ENCODE measurements around the gene DUSP7. TPM values are rescaled to one million over a fixed set of nuclear protein-coding genes. Genes with fewer than 3 reads are reported as not detected.

DUSP7 gene
- total RNA-seq, 4 donors from 2014 or later, result 14.0 to 39.7 (median 26.3) TPM

- Histone ChIP-seq H3K9me3 (no peaks in the 10 kb centered on the region), H3K27me3 (no peaks in the 10 kb centered on the region), H3K27ac (peak overlapping the region; percentile 95 to 98 (median 96)), H3K36me3 (no peaks in the 10 kb centered on the region), H3K4me3 (no peak overlapping the region), H3K4me1 (peaks cover 86 to 93% of the 10 kb centered on the region in 2 donors)
- intact Hi-C loops (cut with DNase I; ENCODE audit: low total_unique reads), result no loop called here
- TF ChIP-seq POLR2A (IDR thresholded peaks at IDR 0.05) (peak; percentile 78 to 82), CTCF (IDR thresholded peaks at IDR 0.05 in 4 of 5, conservative IDR thresholded peaks at IDR 0.05 in 1 of 5) (no peak)
- DNase-seq (peak; percentile 89 to 98), ATAC-seq (peak; percentile 64 to 73)
- in situ Hi-C loops (cut with MboI; ENCODE audit: low sequenced_read_pairs in 4 of 4), result no loop called here
Measured at GRCh38 chr3:52019352-52020080, 36.9 kb downstream of the DUSP7 start.

GRCh38 chr3:52018319-52019000 lies 37.9 kb downstream of the DUSP7 start:
- H3K9me3 ChIP-seq, result no peaks in the 10 kb centered on the region
- intact Hi-C loops (cut with DNase I; ENCODE audit: low total_unique reads), result no loop called here
- no peaks in the 10 kb centered on the region for H3K36me3 ChIP-seq
- DNase-seq, result peak in 1 of 2 donors; percentile 68
- in situ Hi-C loops (cut with MboI; ENCODE audit: low sequenced_read_pairs in 4 of 4), result no loop called here
- peak in 1 of 2 donors; percentile 7 for ATAC-seq
- H3K27me3 ChIP-seq, result no peaks in the 10 kb centered on the region
- H3K4me1 ChIP-seq, result peaks cover 76 to 91% of the 10 kb centered on the region in 2 donors
- H3K4me3 ChIP-seq, result peak overlapping the region in 1 of 4 donors; percentile 16
- TF ChIP-seq CTCF (IDR thresholded peaks at IDR 0.05 in 4 of 5, conservative IDR thresholded peaks at IDR 0.05 in 1 of 5) (no peak), POLR2A (IDR thresholded peaks at IDR 0.05) (no peak)
- peak overlapping the region; percentile 95 to 98 (median 96) for H3K27ac ChIP-seq

- Histone ChIP-seq H3K36me3 (no peaks in the 10 kb centered on the region), H3K27ac (peak overlapping the region; percentile 95 to 98 (median 96)), H3K4me3 (peak overlapping the region in 1 of 4 donors; percentile 16), H3K27me3 (no peaks in the 10 kb centered on the region), H3K4me1 (peaks cover 75 to 91% of the 10 kb centered on the region in 2 donors), H3K9me3 (no peaks in the 10 kb centered on the region)
- ATAC-seq (peak in 1 of 2 donors; percentile 20), DNase-seq (peak in 1 of 2 donors; percentile 57)
- in situ Hi-C loops (cut with MboI; ENCODE audit: low sequenced_read_pairs in 4 of 4) (no loop called here), intact Hi-C loops (cut with DNase I; ENCODE audit: low total_unique reads) (no loop called here)
- no peak for TF ChIP-seq CTCF (IDR thresholded peaks at IDR 0.05 in 4 of 5, conservative IDR thresholded peaks at IDR 0.05 in 1 of 5)
- TF ChIP-seq POLR2A (IDR thresholded peaks at IDR 0.05), result peak; percentile 16 to 50
Measured at GRCh38 chr3:52017586-52017985, 38.8 kb downstream of the DUSP7 start.

- no peaks in the 10 kb centered on the region for H3K36me3 ChIP-seq
- ATAC-seq, result no peak
- peaks cover 65 to 84% of the 10 kb centered on the region in 2 donors for H3K4me1 ChIP-seq
- no peak for DNase-seq
- intact Hi-C loops (cut with DNase I; ENCODE audit: low total_unique reads) (no loop called here), in situ Hi-C loops (cut with MboI; ENCODE audit: low sequenced_read_pairs in 4 of 4) (no loop called here)
- TF ChIP-seq CTCF (IDR thresholded peaks at IDR 0.05 in 4 of 5, conservative IDR thresholded peaks at IDR 0.05 in 1 of 5) (no peak), POLR2A (IDR thresholded peaks at IDR 0.05) (no peak)
- H3K27ac ChIP-seq, result peak overlapping the region; percentile 95 to 98 (median 96)
- no peaks in the 10 kb centered on the region for H3K9me3 ChIP-seq
- no peaks in the 10 kb centered on the region for H3K27me3 ChIP-seq
- H3K4me3 ChIP-seq, result no peak overlapping the region
Measured at GRCh38 chr3:52015438-52016228, 40.7 kb downstream of the DUSP7 start.
